ENCODE results near the gene CCN5.
"Not testable (repeated sequence)": the region's sequence is repeated elsewhere in the genome, so short reads cannot be mapped to it uniquely, and the experiment has no call there.

CCN5 gene

GRCh38 chr20:44695674-44696300, 19.4 kb upstream of the CCN5 start:
- no peak for DNase-seq

GRCh38 chr20:44696315-44696714, 18.9 kb upstream of the CCN5 start:
- DNase-seq, result no peak

GRCh38 chr20:44697041-44697440, 18.1 kb upstream of the CCN5 start:
- not testable (repeated sequence) for DNase-seq

- DNase-seq, result no peak
Measured at GRCh38 chr20:44698351-44698750, 16.8 kb upstream of the CCN5 start.

DNA sequence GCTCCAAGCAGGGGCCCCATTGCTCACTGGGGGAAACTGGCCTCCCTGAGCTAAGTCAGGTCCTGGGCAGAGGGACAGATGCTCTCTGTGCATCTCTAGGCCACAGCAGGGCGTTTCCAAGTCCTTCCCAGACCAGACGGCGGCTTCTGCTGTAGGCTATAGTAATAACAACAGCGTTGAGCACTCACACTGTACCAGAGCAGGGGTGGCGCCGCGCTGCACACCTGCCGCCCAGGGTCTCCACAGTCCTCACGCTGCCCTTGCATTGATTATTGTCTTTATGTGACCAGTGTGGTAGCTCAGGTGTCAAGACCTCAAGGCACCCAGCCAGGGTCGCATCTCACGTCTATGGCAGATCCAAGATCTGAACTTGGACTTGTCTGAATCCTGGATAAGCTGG, 14.9 kb upstream of the CCN5 start:
- DNase-seq, result no peak

GRCh38 chr20:44701118-44701857, 13.9 kb upstream of the CCN5 start:
- no peak for DNase-seq

DNA sequence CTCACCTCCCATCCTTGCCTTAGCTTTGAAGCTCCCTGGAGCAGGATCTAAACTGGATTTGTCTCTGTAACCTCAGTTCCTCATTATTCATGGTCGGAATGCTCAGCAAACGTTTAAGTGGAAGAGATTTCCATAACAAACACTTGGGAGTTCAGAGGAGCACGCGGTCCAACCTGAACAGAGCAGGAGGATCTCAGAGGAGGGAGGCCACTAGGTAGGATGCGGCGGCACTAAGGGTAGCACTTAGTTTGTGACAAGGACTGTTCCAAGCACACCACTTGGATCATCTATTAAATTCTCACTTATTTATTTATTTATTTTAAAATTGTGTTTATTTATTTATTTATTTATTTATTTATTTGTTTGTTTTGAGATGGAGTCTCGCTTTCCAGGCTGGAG, 13.3 kb upstream of the CCN5 start:
- no peak for DNase-seq

GRCh38 chr20:44702776-44703175, 12.4 kb upstream of the CCN5 start:
- no peak for DNase-seq

GRCh38 chr20:44703183-44703925, 11.8 kb upstream of the CCN5 start:
- DNase-seq, result no peak

DNA sequence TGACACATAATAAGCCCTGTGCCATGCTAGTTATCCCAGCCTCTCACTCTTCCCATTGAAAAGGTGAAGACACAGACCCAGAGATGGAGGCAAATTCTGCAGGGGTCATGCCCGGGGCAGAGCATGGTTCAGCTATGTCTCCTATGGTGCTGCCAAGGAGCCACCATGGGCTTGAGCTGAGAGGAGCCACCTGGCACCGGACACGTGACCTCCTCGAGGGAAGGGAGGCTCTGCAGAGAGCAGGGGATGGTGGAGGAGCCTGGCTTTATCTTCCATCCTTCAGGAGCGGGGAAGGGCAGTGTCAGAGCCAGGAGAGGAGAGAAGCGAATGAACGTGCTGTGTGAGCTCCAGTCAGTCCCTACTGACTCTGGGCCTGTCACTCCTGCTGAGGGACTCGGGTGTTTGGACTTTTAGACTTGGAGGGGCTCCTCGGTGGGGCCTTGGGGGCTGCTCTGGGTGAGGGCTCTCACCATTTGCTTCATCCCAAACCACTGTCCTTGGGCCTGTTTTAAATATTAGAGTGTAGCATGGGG, 11.1 kb upstream of the CCN5 start:
- no peak for DNase-seq

DNA sequence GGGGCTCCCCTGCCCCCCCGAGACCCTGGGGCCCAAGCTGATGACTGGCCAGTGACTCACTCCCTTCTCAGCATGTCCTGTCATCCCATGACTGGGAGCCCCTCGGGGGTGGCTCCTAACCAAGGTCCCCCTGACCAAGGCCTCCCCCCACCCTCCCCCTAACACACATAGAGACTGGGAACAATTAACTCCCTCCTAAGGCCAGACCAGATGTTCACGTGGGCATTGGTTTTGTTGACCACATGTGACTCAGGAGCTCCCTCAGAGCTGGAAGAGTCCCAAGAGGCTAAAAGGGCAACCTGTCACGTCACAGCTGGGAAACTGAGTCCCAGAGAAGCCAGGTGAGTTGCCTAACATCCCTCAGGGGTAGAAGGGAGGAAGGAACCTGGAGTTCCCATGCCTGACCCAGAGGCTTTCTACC, 10.6 kb upstream of the CCN5 start:
- DNase-seq, result no peak

GRCh38 chr20:44705364-44706094, 9.6 kb upstream of the CCN5 start:
- no peak for DNase-seq

GRCh38 chr20:44706301-44707017, 8.7 kb upstream of the CCN5 start:
- no peak for DNase-seq

DNA sequence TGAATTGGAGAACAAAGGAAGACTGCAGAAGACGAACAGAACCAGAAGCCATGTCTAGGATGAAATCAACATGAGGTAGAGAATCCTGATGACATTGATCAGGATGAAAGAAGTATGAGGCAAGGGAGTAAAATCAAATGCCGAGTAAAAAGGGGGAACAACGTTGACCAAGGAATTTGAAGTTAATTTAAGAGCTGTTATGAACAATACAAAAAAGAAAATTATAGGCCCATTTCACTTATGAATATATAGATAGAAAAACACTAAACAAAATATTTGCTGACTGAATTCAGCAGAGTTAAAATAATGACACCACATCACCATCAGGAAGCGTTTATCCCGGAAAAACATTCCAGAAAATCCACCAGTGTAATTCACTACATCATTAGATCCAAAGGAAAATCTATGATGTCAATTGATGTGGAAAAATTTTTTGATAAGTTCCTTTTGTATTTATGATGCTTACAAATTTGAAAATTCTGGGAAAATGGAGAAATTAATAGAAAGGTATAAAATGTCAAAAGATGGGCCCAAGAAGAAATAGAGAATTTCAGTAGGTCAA, 8.1 kb upstream of the CCN5 start:
- DNase-seq, result no peak

DNA sequence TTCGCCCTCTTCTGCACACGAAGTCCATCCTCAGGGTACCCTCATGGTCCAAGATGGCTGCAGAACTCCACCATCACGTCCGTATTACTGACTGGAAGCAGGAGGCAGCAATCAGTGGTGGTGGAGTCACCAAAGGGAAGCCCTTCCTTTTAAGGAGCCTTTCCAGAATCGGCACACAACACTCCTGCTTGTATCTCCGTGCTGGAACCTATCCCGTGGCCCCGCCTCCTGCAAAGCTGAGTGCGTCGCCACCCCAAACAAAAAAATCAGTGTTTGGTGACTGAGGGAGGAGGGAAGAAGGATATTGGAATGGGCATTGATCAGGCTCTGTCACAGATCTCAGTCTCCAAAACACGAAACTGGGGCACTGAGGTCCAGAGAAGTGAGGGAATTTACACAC, 5.8 kb upstream of the CCN5 start:
- no peak for DNase-seq

DNA sequence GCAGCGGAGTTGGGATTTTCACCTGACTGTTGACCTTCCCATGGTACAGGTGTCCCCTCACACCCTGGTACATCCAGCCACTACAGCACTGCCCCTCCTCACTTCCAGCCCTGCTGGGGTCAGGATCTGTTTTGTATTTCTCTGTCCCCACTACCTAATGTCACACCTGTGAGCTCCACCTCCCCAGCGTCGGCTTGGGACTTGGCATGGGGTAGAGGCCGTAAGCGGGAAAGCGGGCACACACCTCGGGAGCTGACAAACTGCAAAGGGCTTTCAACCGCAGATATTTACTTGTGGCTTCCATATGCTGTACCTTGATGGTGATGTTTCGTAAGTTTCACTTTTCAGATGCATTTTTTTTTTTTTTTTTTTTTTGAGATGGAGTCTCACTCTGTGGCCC, 5.4 kb upstream of the CCN5 start:
- no peak for DNase-seq

DNA sequence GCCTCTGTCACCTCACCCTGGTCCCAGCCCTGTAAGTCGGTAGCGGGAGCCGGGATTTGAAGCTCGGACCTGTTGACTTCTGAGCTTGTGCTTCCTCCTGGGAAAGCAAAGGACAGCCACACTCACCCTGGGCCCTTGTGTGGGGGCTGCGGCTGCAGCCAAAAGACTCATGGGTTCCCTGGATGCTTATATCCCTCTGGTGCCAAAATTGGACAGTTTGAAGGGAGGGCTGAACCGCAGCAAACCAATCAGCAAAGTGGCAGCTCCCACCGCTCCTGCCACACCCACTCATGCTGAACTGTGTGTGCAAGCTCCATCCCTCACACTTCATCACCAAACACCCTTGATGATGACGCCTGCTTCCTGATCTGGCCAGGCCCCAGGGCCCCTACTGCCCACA, 3.9 kb upstream of the CCN5 start:
- DNase-seq, result no peak

- DNase-seq, result no peak
Measured at GRCh38 chr20:44714102-44714700, 968 bp upstream of the CCN5 start.

DNA sequence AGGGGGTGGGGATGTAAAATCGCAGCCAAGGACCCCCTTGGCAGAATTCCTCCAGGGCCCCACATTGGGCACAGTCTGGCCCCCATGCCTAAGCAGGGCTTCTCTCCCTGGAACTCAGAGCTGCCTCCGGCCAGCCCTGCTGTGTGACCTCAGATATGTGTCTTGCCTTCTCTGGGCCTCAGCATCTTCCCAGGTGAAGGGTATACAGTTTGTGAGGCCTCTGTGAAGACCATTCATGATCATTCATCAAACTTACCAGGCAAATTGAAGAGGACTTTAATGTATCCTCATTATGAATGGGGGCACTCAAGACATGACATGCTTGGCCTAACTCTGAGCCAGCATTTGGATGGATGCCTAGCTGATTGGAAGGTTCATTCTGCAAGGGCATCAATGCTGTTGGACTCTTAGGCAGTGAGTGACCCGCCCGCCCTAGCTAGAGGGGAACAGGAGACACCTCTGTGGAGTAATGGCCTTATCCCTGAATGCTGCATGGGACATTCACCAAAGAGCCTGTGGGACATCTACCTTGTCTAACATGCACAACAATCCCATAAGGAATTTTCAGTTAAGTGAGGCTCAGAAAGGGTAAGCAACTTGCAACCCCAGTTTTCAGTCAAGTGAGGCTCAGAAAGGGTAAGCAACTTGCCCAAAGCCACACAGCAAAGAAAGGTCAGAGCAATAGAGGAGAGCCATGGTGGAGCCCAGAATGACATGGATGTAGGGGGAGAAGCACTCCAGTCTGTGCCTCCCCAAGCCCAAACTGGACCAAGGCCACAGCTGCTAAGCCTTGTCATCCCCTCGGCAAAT, 535 bp downstream of the CCN5 start:
- DNase-seq, result no peak

DNA sequence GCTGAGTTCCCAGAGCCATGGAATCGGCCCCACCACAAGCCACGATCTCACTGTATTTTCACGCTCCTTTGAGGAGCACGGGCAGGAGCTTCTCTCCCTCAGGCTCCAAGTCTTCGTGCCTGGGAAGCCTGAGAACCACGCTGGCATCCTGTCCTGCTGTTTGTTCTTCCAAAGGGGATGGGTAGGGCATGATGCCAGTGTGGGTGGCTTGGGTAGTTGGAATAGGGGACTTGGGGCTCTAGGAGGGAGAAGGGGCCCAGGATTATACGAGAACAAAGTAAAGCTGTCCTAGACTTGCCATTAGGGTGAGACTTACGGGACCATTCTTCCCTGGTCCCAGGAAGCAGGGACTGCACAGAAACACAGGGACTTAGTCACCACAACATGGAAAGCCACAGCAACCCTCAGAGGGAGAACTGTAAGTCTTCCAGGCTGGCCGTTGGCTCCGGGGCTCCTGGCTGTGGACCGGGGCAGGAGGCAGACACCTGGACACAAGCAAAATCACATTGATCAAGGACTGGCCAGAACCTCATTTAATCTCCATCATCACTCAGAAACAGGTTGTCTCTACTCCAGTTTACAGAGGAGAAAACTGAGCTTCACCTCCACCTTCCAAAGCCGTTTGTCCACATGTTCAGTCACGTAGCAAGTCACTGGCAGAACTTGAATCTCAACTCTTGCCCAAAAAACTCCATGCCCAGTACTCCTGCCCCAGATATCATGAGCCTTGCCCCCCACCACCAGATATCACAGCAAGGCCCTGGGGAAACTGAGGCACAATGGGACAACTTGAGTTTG, 1.3 kb downstream of the CCN5 start:
- no peak for DNase-seq

Measured in activated naive CD4-positive, alpha-beta T cell treated with anti-CD3 and anti-CD28 coated beads, Interleukin-2, amount 50 U/mL, for 16 hours (primary cell).